Heart left ventricle (tissue), 13 donors: Measurements from ENCODE around the gene SLC9A9.

Experiments used
- POLR2A ChIP-seq, 2 donors: fragments of 450-650 bp; IDR thresholded peaks; one replicate each; pipeline ENCODE4 v1.6.1; 2017; ENCODE audit warnings: antibody characterized with exemption in 2 of 2, mild to moderate bottlenecking in 2 of 2, moderate library complexity in 2 of 2
- TF ChIP-seq, protein P1 (sequence below), 12 donors: fragments of 200-600 bp; sonication (generic) in 4 of 12; IDR thresholded peaks; one replicate each; pipeline versions ENCODE4 v1.5.0 to v1.8.0; 2018 to 2022; ENCODE audit warnings: antibody characterized with exemption in 12 of 12, mild to moderate bottlenecking in 5 of 12
- donor health status: ischemic (EF 13 %, LVEDD 7.1; RV severe dilation, severe dysfunction).
- donor health status: DM: no; HTN: yes; CAD: no.
- donor health status: DM: no; HTN: no; CAD: no.
- donor health status: ischemic (EF 25% LVEDD 6.9; RV normal size, moderate dysfunction).
- donor health status: ischemic (EF 25% LVEDD 5.7; RV mildly dilated, moderate dysfunction).
- donor health status: ischemic (EF 35%, LVEDD 5.7; RV mildly dilated, moderate dysfunction).
- donor health status: nonischemic (EF 11% LVEDD 7.7; RV severe dilation, severe dysfunction).
- donor health status: DM: yes; HTN: yes; CAD: no.
- donor health status: PGD.
- donor health status: ischemic (EF 29% LVEDD 5.4; RV normal size, mild dysfunction).
- donor health status: nonischemic (EF 23%, LVEDD 6.1; RV moderate dilation, normal function).

DNA sequence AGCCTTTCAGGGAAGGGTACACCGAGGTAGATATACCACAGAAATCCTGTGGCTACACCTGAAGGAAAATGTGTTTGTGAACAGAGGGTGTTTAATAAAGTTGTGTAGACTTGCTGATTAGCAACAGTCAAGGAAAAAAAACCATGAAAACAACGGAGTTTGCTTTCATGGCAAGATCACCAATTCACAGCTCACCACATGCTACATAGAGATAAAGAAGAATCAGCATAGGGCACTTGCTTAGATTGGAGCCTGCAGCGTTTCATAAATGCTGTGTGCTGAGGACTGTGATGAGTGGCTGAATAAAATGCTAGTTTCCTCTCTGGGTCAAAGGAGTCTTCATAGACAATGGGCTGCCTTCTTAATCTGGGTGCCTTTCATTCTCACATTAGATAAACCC lies 257.6 kb downstream of the SLC9A9 start:
- TF ChIP-seq POLR2A (IDR thresholded peaks at IDR 0.05): no peak
- TF ChIP-seq, protein P1, sequence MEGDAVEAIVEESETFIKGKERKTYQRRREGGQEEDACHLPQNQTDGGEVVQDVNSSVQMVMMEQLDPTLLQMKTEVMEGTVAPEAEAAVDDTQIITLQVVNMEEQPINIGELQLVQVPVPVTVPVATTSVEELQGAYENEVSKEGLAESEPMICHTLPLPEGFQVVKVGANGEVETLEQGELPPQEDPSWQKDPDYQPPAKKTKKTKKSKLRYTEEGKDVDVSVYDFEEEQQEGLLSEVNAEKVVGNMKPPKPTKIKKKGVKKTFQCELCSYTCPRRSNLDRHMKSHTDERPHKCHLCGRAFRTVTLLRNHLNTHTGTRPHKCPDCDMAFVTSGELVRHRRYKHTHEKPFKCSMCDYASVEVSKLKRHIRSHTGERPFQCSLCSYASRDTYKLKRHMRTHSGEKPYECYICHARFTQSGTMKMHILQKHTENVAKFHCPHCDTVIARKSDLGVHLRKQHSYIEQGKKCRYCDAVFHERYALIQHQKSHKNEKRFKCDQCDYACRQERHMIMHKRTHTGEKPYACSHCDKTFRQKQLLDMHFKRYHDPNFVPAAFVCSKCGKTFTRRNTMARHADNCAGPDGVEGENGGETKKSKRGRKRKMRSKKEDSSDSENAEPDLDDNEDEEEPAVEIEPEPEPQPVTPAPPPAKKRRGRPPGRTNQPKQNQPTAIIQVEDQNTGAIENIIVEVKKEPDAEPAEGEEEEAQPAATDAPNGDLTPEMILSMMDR (IDR thresholded peaks at IDR 0.05): no peak
